ENCODE results near the gene EPHA6.
"Not testable (repeated sequence)": the region's sequence is repeated elsewhere in the genome, so short reads cannot be mapped to it uniquely, and the experiment has no call there.

Gene EPHA6

GRCh38 chr3:96931119-96931862 is 116.9 kb downstream of the EPHA6 start:
- no peak for DNase-seq

- DNase-seq, result peak; percentile 20
These were observed 127.7 kb downstream of the EPHA6 start for GRCh38 chr3:96942131-96942530.

GRCh38 chr3:96958856-96959255 is 144.5 kb downstream of the EPHA6 start:
- DNase-seq, result no peak

- no peak for DNase-seq
These were observed 145.1 kb downstream of the EPHA6 start for GRCh38 chr3:96959474-96959873.

GRCh38 chr3:96959901-96960641 is 145.7 kb downstream of the EPHA6 start:
- no peak for DNase-seq

- DNase-seq, result no peak
These were observed 146.4 kb downstream of the EPHA6 start for GRCh38 chr3:96960661-96961330.

- no peak for DNase-seq
These were observed 147.2 kb downstream of the EPHA6 start for GRCh38 chr3:96961576-96961975.

- DNase-seq, result no peak
These were observed 152.0 kb downstream of the EPHA6 start for GRCh38 chr3:96966181-96966929.

GRCh38 chr3:96970211-96970610 is 155.8 kb downstream of the EPHA6 start:
- no peak for DNase-seq

GRCh38 chr3:96977671-96978070 is 163.3 kb downstream of the EPHA6 start:
- DNase-seq, result no peak

- not testable (repeated sequence) for DNase-seq
These were observed 169.3 kb downstream of the EPHA6 start for GRCh38 chr3:96983716-96984115.

- peak; percentile 1 for DNase-seq
These were observed 171.8 kb downstream of the EPHA6 start for GRCh38 chr3:96986241-96986640.

GRCh38 chr3:96991231-96991630 is 176.8 kb downstream of the EPHA6 start:
- DNase-seq, result no peak

GRCh38 chr3:96991800-96992365 is 177.5 kb downstream of the EPHA6 start:
- no peak for DNase-seq

GRCh38 chr3:96994988-96995387 is 180.6 kb downstream of the EPHA6 start:
- no peak for DNase-seq

- DNase-seq, result no peak
These were observed 181.6 kb downstream of the EPHA6 start for GRCh38 chr3:96996009-96996408.

GRCh38 chr3:97001611-97002010 is 187.2 kb downstream of the EPHA6 start:
- no peak for DNase-seq

- peak; percentile 9 for DNase-seq
These were observed 195.1 kb downstream of the EPHA6 start for GRCh38 chr3:97009427-97010019.

- peak; percentile 42 for DNase-seq
These were observed 196.7 kb downstream of the EPHA6 start for GRCh38 chr3:97010881-97011657.

GRCh38 chr3:97021778-97022177 is 207.4 kb downstream of the EPHA6 start:
- DNase-seq, result no peak

- not testable (repeated sequence) for DNase-seq
These were observed 211.2 kb downstream of the EPHA6 start for GRCh38 chr3:97025612-97026011.
